Measurements from ENCODE around the gene TRAF3IP3. TPM values are rescaled to one million over a fixed set of nuclear protein-coding genes. Genes with fewer than 3 reads are reported as not detected.

TRAF3IP3 gene
- total RNA-seq (2022; extraction: Qiagen RNA extraction; ENCODE audit: low read depth): not detected in 5 replicates

GRCh38 chr1:209755926-209756614 is at the start of gene TRAF3IP3:
Gene TRAF3IP3 (plus strand): TSS chr1:209756053. CDS start chr1:209760040, 3,987 bp downstream.

GRCh38 chr1:209784265-209785169 is 28.7 kb downstream of the TRAF3IP3 start, which contains the start of gene C1orf74:
Gene C1orf74 (minus strand): TSS chr1:209784559. CDS start chr1:209783634, 925 bp downstream.

GRCh38 chr1:209805875-209806760 is 50.3 kb downstream of the TRAF3IP3 start, which contains the start of gene IRF6:
Gene IRF6 (minus strand): TSS chr1:209806142. CDS start chr1:209801413, 4,729 bp downstream.

GRCh38 chr1:209827384-209828262 is 71.8 kb downstream of the TRAF3IP3 start, which contains the start of gene UTP25:
Gene UTP25 (plus strand): TSS chr1:209827972. CDS start chr1:209828064, 92 bp downstream.

Other genes starting within 250 kb of the TRAF3IP3 start
- gene CAMK1G, start 172.3 kb upstream of the TRAF3IP3 start, total RNA-seq (2022; extraction: Qiagen RNA extraction; ENCODE audit: low read depth): 0.16 to 0.51 TPM (median 0.24 TPM) in 5 replicates
- gene LAMB3, start 103.6 kb upstream of the TRAF3IP3 start, total RNA-seq (2022; extraction: Qiagen RNA extraction; ENCODE audit: low read depth): 19.0 to 25.5 TPM (median 22.6 TPM) in 5 replicates
- gene G0S2, start 80.6 kb upstream of the TRAF3IP3 start, total RNA-seq (2022; extraction: Qiagen RNA extraction; ENCODE audit: low read depth): 2.4 to 4.1 TPM (median 3.1 TPM) in 5 replicates
- not detected in 5 replicates for gene HSD11B1, start 51.2 kb upstream of the TRAF3IP3 start, total RNA-seq (2022; extraction: Qiagen RNA extraction; ENCODE audit: low read depth)
- gene C1orf74, start 28.5 kb downstream of the TRAF3IP3 start, total RNA-seq (2022; extraction: Qiagen RNA extraction; ENCODE audit: low read depth): 1.3 to 2.1 TPM (median 1.8 TPM) in 5 replicates
- 0.06 to 0.38 TPM (median 0.13 TPM) in 5 replicates for gene IRF6, start 50.1 kb downstream of the TRAF3IP3 start, total RNA-seq (2022; extraction: Qiagen RNA extraction; ENCODE audit: low read depth)
- 11.6 to 14.1 TPM (median 13.3 TPM) in 5 replicates for gene UTP25, start 71.9 kb downstream of the TRAF3IP3 start, total RNA-seq (2022; extraction: Qiagen RNA extraction; ENCODE audit: low read depth)
- 0.05 to 0.11 TPM (median 0.06 TPM) in 5 replicates for gene SYT14, start 182.2 kb downstream of the TRAF3IP3 start, total RNA-seq (2022; extraction: Qiagen RNA extraction; ENCODE audit: low read depth)